SK-N-SH treated with all-trans-retinoic acid at 6 μM for 48 hours (cell line): ENCODE data around the gene PLAAT4.

Experiments
- ATAC-seq: fragments of 200-7000 bp; cut with Tn5 transposase; 3 replicates; pipeline ENCODE4 v1.9.1; 2020; ENCODE audit warnings: mild to moderate bottlenecking, moderate library complexity
- ARNTL ChIP-seq: fragments of 450-650 bp; formaldehyde crosslinking; IDR thresholded peaks from 2 replicates; pipeline ENCODE4 v1.5.0; 2020; ENCODE audit warnings: low read depth, mild to moderate bottlenecking, moderate library complexity, borderline replicate concordance
- BACH2 ChIP-seq: fragments of 250-450 bp; sonication (Bioruptor Pico); IDR thresholded peaks from 2 replicates; pipeline ENCODE4 v1.9.0; 2021; ENCODE audit warnings: mild to moderate bottlenecking, borderline replicate concordance
- CSDC2 ChIP-seq: fragments of 250-450 bp; sonication (Bioruptor Pico); IDR thresholded peaks from 2 replicates; pipeline ENCODE4 v1.5.0; 2020; ENCODE audit warnings: mild to moderate bottlenecking, moderate library complexity
- ESRRG ChIP-seq: fragments of 250-450 bp; sonication (Bioruptor Pico); IDR thresholded peaks from 2 replicates; pipeline ENCODE4 v1.6.1; 2021; ENCODE audit warnings: mild to moderate bottlenecking
- GLIS3 ChIP-seq: fragments of 250-450 bp; sonication (Bioruptor Pico); IDR thresholded peaks from 2 replicates; pipeline ENCODE4 v1.5.0; 2020; ENCODE audit warnings: mild to moderate bottlenecking, moderate library complexity
- OSR1 ChIP-seq: fragments of 250-450 bp; sonication (Bioruptor Pico); IDR thresholded peaks from 2 replicates; pipeline ENCODE4 v1.8.0; 2022; ENCODE audit warnings: moderate library complexity, mild to moderate bottlenecking, inconsistent platforms
- PATZ1 ChIP-seq: fragments of 250-450 bp; sonication (Bioruptor Pico); IDR thresholded peaks from 2 replicates; pipeline ENCODE4 v1.8.0; 2020; ENCODE audit warnings: mild to moderate bottlenecking, moderate library complexity, borderline replicate concordance
- PPARA ChIP-seq: fragments of 250-450 bp; sonication (Bioruptor Pico); IDR thresholded peaks from 2 replicates; pipeline ENCODE4 v1.5.0; 2020; ENCODE audit warnings: mild to moderate bottlenecking, borderline replicate concordance
- RARB ChIP-seq: fragments of 250-450 bp; sonication (Bioruptor Pico); IDR thresholded peaks from 2 replicates; pipeline ENCODE4 v1.8.0; 2021; ENCODE audit warnings: mild to moderate bottlenecking, moderate library complexity
- SNAI2 ChIP-seq: fragments of 250-450 bp; sonication (Bioruptor Pico); IDR thresholded peaks from 2 replicates; pipeline ENCODE4 v1.5.0; 2020; ENCODE audit warnings: mild to moderate bottlenecking, moderate library complexity
- TCF4 ChIP-seq: fragments of 250-450 bp; sonication (Bioruptor Pico); IDR thresholded peaks from 2 replicates; pipeline ENCODE4 v1.8.0; 2021; ENCODE audit warnings: mild to moderate bottlenecking, moderate library complexity, borderline replicate concordance
- TOX ChIP-seq: fragments of 250-450 bp; sonication (Bioruptor Pico); IDR thresholded peaks from 2 replicates; pipeline ENCODE4 v1.8.0; 2021; ENCODE audit warnings: mild to moderate bottlenecking, moderate library complexity, borderline replicate concordance
- TSHZ2 ChIP-seq: fragments of 250-450 bp; sonication (Bioruptor Pico); IDR thresholded peaks from 2 replicates; pipeline ENCODE4 v1.5.0; 2020; ENCODE audit warnings: mild to moderate bottlenecking, moderate library complexity
- ZC3H10 ChIP-seq: fragments of 250-450 bp; sonication (Bioruptor Pico); IDR thresholded peaks from 2 replicates; pipeline ENCODE4 v1.5.1; 2021; ENCODE audit warnings: mild to moderate bottlenecking, moderate library complexity
- ZFP3 ChIP-seq: fragments of 250-450 bp; sonication (Bioruptor Pico); IDR thresholded peaks from 2 replicates; pipeline ENCODE4 v1.5.0; 2020; ENCODE audit warnings: mild to moderate bottlenecking, moderate library complexity
- ZFP30 ChIP-seq: fragments of 450-650 bp; formaldehyde crosslinking; IDR thresholded peaks from 2 replicates; pipeline ENCODE4 v1.5.0; 2022; ENCODE audit warnings: mild to moderate bottlenecking, moderate library complexity
- ZNF565 ChIP-seq: fragments of 450-650 bp; formaldehyde crosslinking; conservative IDR thresholded peaks from 2 replicates; pipeline ENCODE4 v1.5.0; 2020; ENCODE audit warnings: low read depth, mild to moderate bottlenecking, moderate library complexity
- ZNF70 ChIP-seq: fragments of 450-650 bp; formaldehyde crosslinking; IDR thresholded peaks from 2 replicates; pipeline ENCODE4 v1.5.0; 2020; ENCODE audit warnings: mild to moderate bottlenecking, moderate library complexity
- ZNF8 ChIP-seq: fragments of 450-650 bp; formaldehyde crosslinking; IDR thresholded peaks from 2 replicates; pipeline ENCODE4 v1.5.0; 2020; ENCODE audit warnings: mild to moderate bottlenecking, moderate library complexity
- TF ChIP-seq, protein P1 (sequence below): fragments of 250-450 bp; sonication (Bioruptor Pico); IDR thresholded peaks from 2 replicates; pipeline ENCODE4 v1.5.1; 2021; ENCODE audit warnings: mild to moderate bottlenecking, moderate library complexity
- TF ChIP-seq, protein P2 (sequence below): fragments of 250-450 bp; sonication (Bioruptor Pico); IDR thresholded peaks from 2 replicates; pipeline ENCODE4 v1.8.0; 2021; ENCODE audit warnings: low read depth, mild to moderate bottlenecking, moderate library complexity, borderline replicate concordance

PLAAT4 gene

DNA sequence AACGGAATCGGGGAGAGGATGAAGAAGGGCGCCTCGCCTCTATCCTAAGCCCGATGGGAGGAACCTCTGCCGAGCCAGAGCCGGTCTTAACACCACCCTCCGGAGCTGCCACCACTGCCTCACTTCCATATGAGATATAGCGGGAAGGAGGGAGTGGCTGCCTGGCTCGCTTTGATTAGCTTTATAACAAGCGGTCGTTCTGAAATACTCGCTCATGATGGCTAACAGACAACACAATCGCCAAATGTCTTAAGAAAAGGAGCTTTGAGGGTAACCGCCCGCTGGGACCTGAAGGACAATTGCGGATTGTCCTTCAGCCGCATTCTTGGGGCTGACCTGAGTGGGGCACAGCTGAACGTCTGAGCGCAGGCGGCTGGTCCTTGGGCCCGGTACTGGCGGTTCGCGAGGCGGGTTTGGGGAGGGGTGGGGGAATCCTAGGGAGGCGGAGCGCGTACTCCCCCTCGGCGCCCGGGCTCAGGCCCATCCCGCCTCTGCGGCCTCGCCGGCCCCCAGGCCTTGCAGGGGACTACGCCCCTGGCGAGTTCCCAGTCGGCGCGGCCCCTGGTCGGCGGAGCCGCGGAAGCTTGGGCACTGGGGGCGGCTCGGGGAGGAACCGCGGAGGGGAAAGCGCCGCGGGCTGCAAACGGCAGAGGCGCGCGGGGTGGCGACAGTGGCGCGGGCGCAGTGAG is 45.9 kb upstream of the PLAAT4 start, which contains the start of gene PLAAT5 (continued):
- TF ChIP-seq TSHZ2 (CRISPR knock-in tag) (no peak), SNAI2 (CRISPR knock-in tag) (no peak), BACH2 (CRISPR knock-in tag) (no peak), ZFP3 (CRISPR knock-in tag) (no peak), ZNF565 (CRISPR knock-in tag) (no peak), CSDC2 (CRISPR knock-in tag) (no peak)
- TF ChIP-seq, all 23 proteins: peak for 0

- ATAC-seq = no peak
- TF ChIP-seq PPARA (no peak), SNAI2 (CRISPR knock-in tag) (no peak)
- TF ChIP-seq, all 23 proteins: peak for 0
Measured at GRCh38 chr11:63491240-63491587, 45.4 kb upstream of the PLAAT4 start.

DNA sequence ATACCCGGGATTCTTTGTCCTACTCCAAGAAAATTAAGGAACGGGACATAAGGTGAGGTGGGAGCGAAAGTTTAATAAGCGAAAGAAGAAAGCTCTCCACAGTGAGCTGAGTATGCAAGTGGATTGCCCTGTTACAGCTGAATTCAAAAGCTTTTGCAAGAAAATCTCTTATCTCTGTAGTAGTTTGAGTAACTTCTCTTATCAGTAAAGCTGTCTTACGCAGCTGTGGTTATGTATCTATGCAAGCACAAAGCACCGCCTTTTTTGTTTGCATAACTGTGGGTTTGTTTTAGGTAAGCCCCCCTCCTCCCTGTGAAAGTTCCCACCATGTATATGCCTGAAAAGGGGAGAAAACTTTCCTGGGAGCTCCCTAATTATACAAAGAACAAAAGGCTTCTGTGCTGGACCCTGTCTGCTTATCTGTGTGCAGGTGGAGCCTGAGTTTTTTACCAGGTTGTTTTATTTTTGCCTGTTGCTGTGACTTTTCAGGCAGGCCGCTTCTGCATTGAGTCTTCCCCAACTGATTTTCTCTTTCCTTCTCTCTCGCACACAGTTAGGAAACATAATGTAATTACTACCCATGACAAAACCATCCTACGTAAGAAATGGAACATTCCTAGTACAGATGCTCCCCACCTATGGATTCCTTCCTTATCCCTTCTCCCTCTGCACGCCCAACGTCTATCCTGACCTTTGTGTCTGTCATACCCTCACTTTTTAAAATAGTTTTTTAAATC is 44.8 kb upstream of the PLAAT4 start:
- no peak for ATAC-seq
- TF ChIP-seq TCF4 (no peak), GLIS3 (CRISPR knock-in tag) (no peak), RARB (no peak), OSR1 (CRISPR knock-in tag) (no peak), TOX (CRISPR knock-in tag) (no peak), ZFP3 (CRISPR knock-in tag) (no peak), ZC3H10 (CRISPR knock-in tag) (no peak)

DNA sequence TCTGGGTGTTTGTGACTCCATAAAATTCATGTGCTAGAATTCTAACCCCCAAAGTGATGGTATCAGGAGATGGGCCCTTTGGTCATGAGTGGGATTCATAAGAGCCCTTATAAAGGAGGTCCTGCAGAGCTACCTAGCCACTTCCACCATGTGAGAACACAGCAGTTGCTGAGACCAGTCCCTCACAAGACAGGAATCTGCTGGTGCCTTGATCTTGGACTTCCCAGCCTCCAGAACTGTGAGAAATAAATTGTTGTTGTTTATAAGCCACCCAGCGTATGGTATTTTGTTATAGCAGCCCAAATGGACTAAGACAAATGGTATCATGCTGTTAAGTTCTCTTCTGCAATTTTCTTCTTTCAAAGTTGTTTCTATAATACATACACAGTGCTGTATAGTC is 44.2 kb upstream of the PLAAT4 start:
- no peak for ATAC-seq
- TF ChIP-seq ARNTL (CRISPR knock-in tag) = no peak
- TF ChIP-seq PPARA = no peak
- TF ChIP-seq, protein P1, sequence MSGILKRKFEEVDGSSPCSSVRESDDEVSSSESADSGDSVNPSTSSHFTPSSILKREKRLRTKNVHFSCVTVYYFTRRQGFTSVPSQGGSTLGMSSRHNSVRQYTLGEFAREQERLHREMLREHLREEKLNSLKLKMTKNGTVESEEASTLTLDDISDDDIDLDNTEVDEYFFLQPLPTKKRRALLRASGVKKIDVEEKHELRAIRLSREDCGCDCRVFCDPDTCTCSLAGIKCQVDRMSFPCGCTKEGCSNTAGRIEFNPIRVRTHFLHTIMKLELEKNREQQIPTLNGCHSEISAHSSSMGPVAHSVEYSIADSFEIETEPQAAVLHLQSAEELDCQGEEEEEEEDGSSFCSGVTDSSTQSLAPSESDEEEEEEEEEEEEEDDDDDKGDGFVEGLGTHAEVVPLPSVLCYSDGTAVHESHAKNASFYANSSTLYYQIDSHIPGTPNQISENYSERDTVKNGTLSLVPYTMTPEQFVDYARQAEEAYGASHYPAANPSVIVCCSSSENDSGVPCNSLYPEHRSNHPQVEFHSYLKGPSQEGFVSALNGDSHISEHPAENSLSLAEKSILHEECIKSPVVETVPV (CRISPR knock-in tag) = no peak
- no peak for TF ChIP-seq SNAI2 (CRISPR knock-in tag)
- no peak for TF ChIP-seq GLIS3 (CRISPR knock-in tag)
- no peak for TF ChIP-seq BACH2 (CRISPR knock-in tag)
- no peak for TF ChIP-seq ZFP30 (CRISPR knock-in tag)
- no peak for TF ChIP-seq CSDC2 (CRISPR knock-in tag)
- TF ChIP-seq, protein P2, sequence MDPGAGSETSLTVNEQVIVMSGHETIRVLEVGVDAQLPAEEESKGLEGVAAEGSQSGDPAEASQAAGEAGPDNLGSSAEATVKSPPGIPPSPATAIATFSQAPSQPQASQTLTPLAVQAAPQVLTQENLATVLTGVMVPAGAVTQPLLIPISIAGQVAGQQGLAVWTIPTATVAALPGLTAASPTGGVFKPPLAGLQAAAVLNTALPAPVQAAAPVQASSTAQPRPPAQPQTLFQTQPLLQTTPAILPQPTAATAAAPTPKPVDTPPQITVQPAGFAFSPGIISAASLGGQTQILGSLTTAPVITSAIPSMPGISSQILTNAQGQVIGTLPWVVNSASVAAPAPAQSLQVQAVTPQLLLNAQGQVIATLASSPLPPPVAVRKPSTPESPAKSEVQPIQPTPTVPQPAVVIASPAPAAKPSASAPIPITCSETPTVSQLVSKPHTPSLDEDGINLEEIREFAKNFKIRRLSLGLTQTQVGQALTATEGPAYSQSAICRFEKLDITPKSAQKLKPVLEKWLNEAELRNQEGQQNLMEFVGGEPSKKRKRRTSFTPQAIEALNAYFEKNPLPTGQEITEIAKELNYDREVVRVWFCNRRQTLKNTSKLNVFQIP (CRISPR knock-in tag) = no peak

DNA sequence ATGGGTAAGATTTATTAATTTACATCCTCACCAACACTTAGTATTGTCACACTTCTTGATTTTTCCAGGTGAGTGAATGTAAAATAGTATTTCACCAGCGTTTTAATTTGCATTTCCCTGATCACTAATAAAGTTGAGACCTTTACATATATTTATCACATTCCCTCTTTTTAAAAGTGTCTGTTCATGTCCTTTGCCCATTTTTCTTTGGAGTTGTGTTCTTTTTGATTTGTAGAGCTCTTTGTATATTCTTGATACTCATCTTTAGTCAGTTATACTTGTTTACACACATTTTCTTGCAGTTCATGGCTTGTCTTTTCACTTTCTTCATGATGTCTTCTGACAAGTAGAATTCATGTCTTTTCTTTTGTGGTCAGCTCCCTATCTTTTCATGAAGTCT is 43.5 kb upstream of the PLAAT4 start:
- no peak for ATAC-seq
- TF ChIP-seq ZC3H10 (CRISPR knock-in tag) = no peak
- no peak for TF ChIP-seq TOX (CRISPR knock-in tag)
- TF ChIP-seq ZNF70 = no peak
- TF ChIP-seq PATZ1 (CRISPR knock-in tag) = no peak
- TF ChIP-seq ZNF8 = no peak
- no peak for TF ChIP-seq BACH2 (CRISPR knock-in tag)
- TF ChIP-seq ESRRG (CRISPR knock-in tag) = no peak
- TF ChIP-seq, protein P1 (CRISPR knock-in tag) = no peak
- TF ChIP-seq, protein P2 (CRISPR knock-in tag) = no peak
- TF ChIP-seq ZFP3 (CRISPR knock-in tag) = no peak
- TF ChIP-seq TCF4 = no peak
